Endothelial cell (in vitro differentiated cells): ENCODE data around the gene EPHA4. TPM values are rescaled to one million over a fixed set of nuclear protein-coding genes. Genes with fewer than 3 reads are reported as not detected.

Source experiments
- DNase-seq: peaks from one replicate; pipeline ENCODE4 v3.0.0; 2021; ENCODE audit warnings: low spot score
- H3K27ac Mint-ChIP-seq: one replicate; pipeline ENCODE4 v1.8.0; 2021; ENCODE audit warnings: mixed read lengths, inconsistent platforms; ENCODE audit not compliant: unreplicated experiment
- H3K27me3 Mint-ChIP-seq: one replicate; pipeline ENCODE4 v1.8.0; 2021; ENCODE audit warnings: mild to moderate bottlenecking, moderate library complexity, mixed read lengths, inconsistent platforms; ENCODE audit not compliant: unreplicated experiment
- H3K36me3 Mint-ChIP-seq: one replicate; pipeline ENCODE4 v1.8.0; 2021; ENCODE audit warnings: mild to moderate bottlenecking, low read depth, mixed read lengths, inconsistent platforms; ENCODE audit not compliant: unreplicated experiment
- H3K4me1 Mint-ChIP-seq: one replicate; pipeline ENCODE4 v1.8.0; 2021; ENCODE audit warnings: mild to moderate bottlenecking, mixed read lengths, inconsistent platforms; ENCODE audit not compliant: unreplicated experiment
- H3K4me3 Mint-ChIP-seq: one replicate; pipeline ENCODE4 v1.8.0; 2021; ENCODE audit warnings: mild to moderate bottlenecking, mixed read lengths, inconsistent platforms; ENCODE audit not compliant: unreplicated experiment
- H3K9me3 Mint-ChIP-seq: one replicate; pipeline ENCODE4 v1.8.0; 2021; ENCODE audit warnings: mixed read lengths, inconsistent platforms; ENCODE audit not compliant: unreplicated experiment
- total RNA-seq: library from RNA; stranded (reverse); fragmentation: NEBNext Ultra II Directional; extraction: Animal tissue kit (Norgen Biotek cat#: 25700); gene quantifications from one replicate; pipeline ENCODE4 v1.2.1, GENCODE V29; 2021; ENCODE audit not compliant: unreplicated experiment
- TF ChIP-seq, protein P1 (sequence below): fragments of 200-600 bp; sonication (generic); IDR thresholded peaks from one replicate; pipeline ENCODE4 v1.5.0; 2021; ENCODE audit warnings: antibody characterized with exemption; ENCODE audit not compliant: unreplicated experiment

Gene EPHA4
- total RNA-seq, 1 donor from 2014 or later = 62.0 TPM

DNA sequence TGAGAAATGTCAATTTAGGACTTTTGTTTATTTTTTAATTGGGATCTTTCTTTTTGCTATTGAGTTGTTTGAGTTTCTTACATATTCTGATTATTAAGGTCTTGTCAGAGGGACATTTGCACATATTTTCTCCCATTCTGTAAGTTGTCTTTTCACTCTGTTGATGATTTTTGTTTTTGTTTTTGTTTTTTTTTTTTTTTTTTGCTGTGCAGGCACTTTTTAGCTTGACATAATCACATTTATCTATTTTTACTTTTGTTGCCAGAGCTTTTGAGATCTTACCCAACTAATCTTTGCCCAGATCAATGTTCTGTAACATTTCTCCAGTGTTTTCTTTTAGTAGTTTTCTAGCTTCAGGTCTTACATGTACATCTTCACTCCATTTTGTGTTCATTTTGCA lies 166.6 kb downstream of the EPHA4 start:
- TF ChIP-seq, protein P1, sequence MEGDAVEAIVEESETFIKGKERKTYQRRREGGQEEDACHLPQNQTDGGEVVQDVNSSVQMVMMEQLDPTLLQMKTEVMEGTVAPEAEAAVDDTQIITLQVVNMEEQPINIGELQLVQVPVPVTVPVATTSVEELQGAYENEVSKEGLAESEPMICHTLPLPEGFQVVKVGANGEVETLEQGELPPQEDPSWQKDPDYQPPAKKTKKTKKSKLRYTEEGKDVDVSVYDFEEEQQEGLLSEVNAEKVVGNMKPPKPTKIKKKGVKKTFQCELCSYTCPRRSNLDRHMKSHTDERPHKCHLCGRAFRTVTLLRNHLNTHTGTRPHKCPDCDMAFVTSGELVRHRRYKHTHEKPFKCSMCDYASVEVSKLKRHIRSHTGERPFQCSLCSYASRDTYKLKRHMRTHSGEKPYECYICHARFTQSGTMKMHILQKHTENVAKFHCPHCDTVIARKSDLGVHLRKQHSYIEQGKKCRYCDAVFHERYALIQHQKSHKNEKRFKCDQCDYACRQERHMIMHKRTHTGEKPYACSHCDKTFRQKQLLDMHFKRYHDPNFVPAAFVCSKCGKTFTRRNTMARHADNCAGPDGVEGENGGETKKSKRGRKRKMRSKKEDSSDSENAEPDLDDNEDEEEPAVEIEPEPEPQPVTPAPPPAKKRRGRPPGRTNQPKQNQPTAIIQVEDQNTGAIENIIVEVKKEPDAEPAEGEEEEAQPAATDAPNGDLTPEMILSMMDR = no peak
- Mint-ChIP-seq H3K4me1 (no peaks in the 10 kb centered on the region), H3K36me3 (no peaks in the 10 kb centered on the region), H3K27ac (no peak overlapping the region), H3K9me3 (no peaks in the 10 kb centered on the region), H3K4me3 (no peak overlapping the region), H3K27me3 (no peaks in the 10 kb centered on the region)
- DNase-seq = no peak

DNA sequence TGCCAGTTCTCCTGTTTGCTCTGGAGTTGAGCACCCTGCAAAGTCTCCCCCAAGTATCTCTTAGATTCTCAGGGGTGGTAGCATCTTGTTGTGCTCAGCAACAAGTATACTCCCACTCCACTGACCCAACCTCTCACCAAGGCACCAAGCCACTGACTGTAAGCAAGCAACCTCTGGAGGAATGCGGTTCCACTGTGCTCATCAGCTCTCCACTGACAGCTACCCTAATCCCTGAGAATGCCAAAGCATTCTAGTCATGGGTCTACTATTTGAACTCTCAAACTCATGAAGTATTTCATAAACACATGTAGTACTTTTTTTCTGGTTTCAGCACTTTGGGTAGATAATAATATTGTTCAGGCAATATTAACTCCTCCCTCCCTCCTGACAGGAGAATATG lies 170.0 kb downstream of the EPHA4 start:
- no peak for DNase-seq
- H3K4me1 Mint-ChIP-seq = no peaks in the 10 kb centered on the region
- no peak overlapping the region for H3K4me3 Mint-ChIP-seq
- TF ChIP-seq, protein P1 = no peak
- no peaks in the 10 kb centered on the region for H3K36me3 Mint-ChIP-seq
- no peak overlapping the region for H3K27ac Mint-ChIP-seq
- no peaks in the 10 kb centered on the region for H3K9me3 Mint-ChIP-seq
- no peaks in the 10 kb centered on the region for H3K27me3 Mint-ChIP-seq

DNA sequence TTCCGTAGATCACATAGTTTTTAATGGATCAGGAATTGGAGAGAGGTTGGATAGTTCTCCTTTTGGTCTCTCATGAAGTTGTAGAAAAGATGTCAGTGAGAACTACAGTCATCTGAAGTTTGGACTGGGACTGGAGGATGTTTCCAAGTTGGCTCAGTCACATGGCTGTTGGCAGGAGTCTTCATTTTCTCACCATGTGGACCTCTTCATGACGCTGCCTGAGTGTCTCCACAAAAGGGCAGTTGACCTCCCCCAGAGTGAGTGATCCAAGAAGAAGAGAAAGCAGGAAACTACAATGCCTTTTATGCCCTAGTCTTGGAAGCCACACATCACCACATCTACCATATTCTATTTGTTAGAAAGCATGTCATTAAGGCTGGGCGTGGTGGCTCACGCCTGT lies 171.7 kb downstream of the EPHA4 start:
- H3K9me3 Mint-ChIP-seq = no peaks in the 10 kb centered on the region
- H3K36me3 Mint-ChIP-seq = no peaks in the 10 kb centered on the region
- no peak overlapping the region for H3K4me3 Mint-ChIP-seq
- TF ChIP-seq, protein P1 = no peak
- H3K4me1 Mint-ChIP-seq = no peaks in the 10 kb centered on the region
- no peaks in the 10 kb centered on the region for H3K27me3 Mint-ChIP-seq
- H3K27ac Mint-ChIP-seq = no peak overlapping the region
- DNase-seq = no peak

DNA sequence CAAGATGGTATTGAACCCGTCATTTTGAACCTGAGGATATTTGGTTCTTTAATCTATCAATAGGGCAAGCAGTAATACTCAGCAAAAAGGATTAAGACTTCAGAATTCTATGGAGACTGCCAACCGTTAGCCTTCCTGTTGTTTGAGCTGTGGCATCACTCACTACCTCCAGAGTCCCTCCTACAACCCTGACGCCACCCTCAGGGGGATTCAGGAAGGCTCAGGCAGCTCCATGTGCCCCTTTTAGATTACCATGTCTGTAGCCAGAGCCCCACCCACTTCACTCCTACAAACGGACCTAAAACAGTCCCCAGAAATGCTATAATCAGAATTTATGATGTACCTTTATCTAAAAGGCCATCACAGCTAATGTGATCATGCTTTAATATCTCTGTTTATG lies 172.9 kb downstream of the EPHA4 start:
- DNase-seq = no peak
- no peak overlapping the region for H3K27ac Mint-ChIP-seq
- no peaks in the 10 kb centered on the region for H3K27me3 Mint-ChIP-seq
- H3K4me3 Mint-ChIP-seq = no peak overlapping the region
- H3K36me3 Mint-ChIP-seq = no peaks in the 10 kb centered on the region
- TF ChIP-seq, protein P1 = no peak
- H3K9me3 Mint-ChIP-seq = no peaks in the 10 kb centered on the region
- no peaks in the 10 kb centered on the region for H3K4me1 Mint-ChIP-seq

DNA sequence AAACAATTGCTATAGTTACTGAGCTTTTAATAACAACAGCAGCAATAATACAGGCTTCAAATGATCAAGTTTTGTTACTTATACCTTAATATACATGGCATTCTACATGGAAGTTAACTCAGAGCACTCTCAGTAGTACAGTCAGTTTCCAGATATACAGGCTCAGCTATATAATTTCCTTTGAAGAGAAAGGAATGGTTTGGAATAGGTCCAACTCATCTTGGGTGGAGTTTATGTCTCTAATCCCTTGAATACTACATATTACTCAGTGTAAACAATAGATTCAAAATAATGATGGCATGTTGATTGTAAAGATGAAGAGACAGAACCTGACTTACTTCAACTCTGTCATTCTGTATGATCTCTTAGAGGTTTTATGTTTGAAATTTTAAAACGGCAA lies 174.9 kb downstream of the EPHA4 start:
- Mint-ChIP-seq H3K9me3 (no peaks in the 10 kb centered on the region), H3K4me3 (no peak overlapping the region), H3K4me1 (no peaks in the 10 kb centered on the region), H3K27me3 (peaks cover 1% of the 10 kb centered on the region), H3K27ac (no peak overlapping the region), H3K36me3 (no peaks in the 10 kb centered on the region)
- TF ChIP-seq, protein P1 = no peak
- DNase-seq = no peak
